ENCODE results near the gene GSE1.
A peak's percentile ranks its signal among the peaks of the same experiment; 100 is the strongest.

The GSE1 gene

GRCh38 chr16:85651629-85652430 lies 38.7 kb downstream of the GSE1 start:
- DNase-seq = no peak

- no peak for DNase-seq
Measured at GRCh38 chr16:85652431-85653221, 39.5 kb downstream of the GSE1 start.

- DNase-seq = no peak
Measured at GRCh38 chr16:85653290-85653891, 40.3 kb downstream of the GSE1 start.

GRCh38 chr16:85654251-85655095 lies 41.4 kb downstream of the GSE1 start:
- no peak for DNase-seq

GRCh38 chr16:85655216-85656129 lies 42.4 kb downstream of the GSE1 start:
- no peak for DNase-seq

- DNase-seq = no peak
Measured at GRCh38 chr16:85656351-85657266, 43.5 kb downstream of the GSE1 start.

- no peak for DNase-seq
Measured at GRCh38 chr16:85657267-85657650, 44.1 kb downstream of the GSE1 start.

- DNase-seq = no peak
Measured at GRCh38 chr16:85657996-85658395, 44.9 kb downstream of the GSE1 start.

GRCh38 chr16:85658504-85659326 lies 45.6 kb downstream of the GSE1 start:
- no peak for DNase-seq

GRCh38 chr16:85659336-85659735 lies 46.2 kb downstream of the GSE1 start:
- DNase-seq = no peak

- DNase-seq = peak; percentile 67
Measured at GRCh38 chr16:85659805-85660511, 46.8 kb downstream of the GSE1 start.

GRCh38 chr16:85660843-85661739 lies 48.0 kb downstream of the GSE1 start:
- no peak for DNase-seq

GRCh38 chr16:85661740-85662481 lies 48.8 kb downstream of the GSE1 start:
- no peak for DNase-seq

- DNase-seq = no peak
Measured at GRCh38 chr16:85662482-85662812, 49.3 kb downstream of the GSE1 start.

GRCh38 chr16:85662976-85663830 lies 50.1 kb downstream of the GSE1 start:
- no peak for DNase-seq

- DNase-seq = no peak
Measured at GRCh38 chr16:85663891-85664321, 50.8 kb downstream of the GSE1 start.
